GM12878 (cell line): ENCODE data around the gene CEACAM6. TPM values are rescaled to one million over a fixed set of nuclear protein-coding genes. Genes with fewer than 3 reads are reported as not detected.

Experiments used
- ATAC-seq: fragments of 200-7000 bp; cut with Tn5 transposase; 3 replicates; pipeline ENCODE4 v1.9.1; 2020; ENCODE audit warnings: mild to moderate bottlenecking, moderate library complexity
- BruUV-seq: library from RNA; stranded (reverse); fragments of 400-500 nt; replicated peaks from 2 replicates; lab custom pipeline; 2021; lab: Mats Ljungman, UMichigan
- CTCF ChIA-PET: fragments of 300-600 bp; sonication (Branson Sonifier 250); formaldehyde crosslinking; extraction: SDS; loops from one replicate; lab custom pipeline; 2021; ENCODE audit warnings: inconsistent platforms; lab: Yijun Ruan, JAX
- POLR2A ChIA-PET: fragments of 350-600 bp; formaldehyde crosslinking; extraction: SDS; loops from one replicate; lab custom pipeline; 2021; ENCODE audit warnings: inconsistent platforms; lab: Charles Lee
- RAD21 ChIA-PET: fragments of 300-600 bp; sonication (Branson Sonifier 250); formaldehyde crosslinking; loops from one replicate; lab custom pipeline; 2023; ENCODE audit warnings: antibody characterized with exemption; ENCODE audit not compliant: unreplicated experiment; lab: Charles Lee
- SMC1A ChIA-PET: fragments of 300-600 bp; sonication (Branson Sonifier 250); formaldehyde crosslinking; loops from one replicate; lab custom pipeline; 2023; ENCODE audit not compliant: unreplicated experiment, uncharacterized antibody; lab: Charles Lee
- DNase-seq: peaks from one replicate; pipeline ENCODE4 v3.0.0-alpha.2; 2011; ENCODE audit warnings: low read depth, low spot score
- FAIRE-seq: peaks from 3 replicates; lab custom pipeline; 2011; peaks lifted over from hg19 to GRCh38; lab: Jason Lieb, UNC
- H2AFZ ChIP-seq: 2 replicates; pipeline ENCODE4 v1.6.0; 2011; ENCODE audit warnings: low read depth, low read length, control low read depth; ENCODE audit not compliant: control insufficient read depth
- H3K27ac ChIP-seq: 2 replicates; pipeline ENCODE4 v1.5.1; 2011; ENCODE audit warnings: control low read depth; ENCODE audit not compliant: control insufficient read depth, insufficient read depth
- H3K27me3 ChIP-seq, 2 experiments: replicated peaks in 1 of 2; 2 replicates each; pipeline versions ENCODE4 v1.6.0 to v1.6.1; 2011; ENCODE audit warnings: low read length in 1 of 2; ENCODE audit not compliant: control insufficient read depth in 2 of 2, insufficient read depth in 2 of 2
- H3K36me3 ChIP-seq, 2 experiments: 2 replicates each; pipeline ENCODE4 v1.5.1; 2011; ENCODE audit warnings: low read length in 1 of 2; ENCODE audit not compliant: control insufficient read depth in 2 of 2, insufficient read depth in 2 of 2
- H3K4me1 ChIP-seq: 2 replicates; pipeline ENCODE4 v1.6.1; 2011; ENCODE audit warnings: mild to moderate bottlenecking, low read length, moderate library complexity, mixed read lengths; ENCODE audit not compliant: control insufficient read depth, insufficient read depth
- H3K4me2 ChIP-seq: 2 replicates; pipeline ENCODE4 v1.6.0; 2011; ENCODE audit warnings: control low read depth; ENCODE audit not compliant: control insufficient read depth, insufficient read depth
- H3K4me3 ChIP-seq: fragments of 200-600 bp; sonication (generic); 2 replicates; pipeline ENCODE4 v1.5.1; 2016
- H3K79me2 ChIP-seq: 2 replicates; pipeline ENCODE4 v1.6.0; 2011; ENCODE audit warnings: low read length; ENCODE audit not compliant: control insufficient read depth, insufficient read depth
- H3K9ac ChIP-seq: 2 replicates; pipeline ENCODE4 v1.8.0; 2011; ENCODE audit warnings: low read length, control low read depth, mixed read lengths; ENCODE audit not compliant: control insufficient read depth, insufficient read depth
- H3K9me3 ChIP-seq: replicated peaks from 3 replicates; pipeline ENCODE4 v1.5.1; 2011; ENCODE audit warnings: mild to moderate bottlenecking, low read length; ENCODE audit not compliant: control insufficient read depth, insufficient read depth
- H4K20me1 ChIP-seq: 2 replicates; pipeline ENCODE4 v1.6.0; 2011; ENCODE audit not compliant: control insufficient read depth, insufficient read depth
- EGR1 ChIP-seq, 2 experiments: IDR thresholded peaks; 1 replicate in 1 of 2; 2 replicates in 1 of 2; pipeline ENCODE4 v1.6.1; 2011 to 2012; ENCODE audit warnings: low read depth in 2 of 2, low read length in 2 of 2, borderline replicate concordance in 1 of 2, mild to moderate bottlenecking in 1 of 2, moderate library complexity in 1 of 2
- ESRRA ChIP-seq: IDR thresholded peaks from 2 replicates; pipeline ENCODE4 v1.6.1; 2012; ENCODE audit warnings: mild to moderate bottlenecking, low read length, improper control_type of control experiment
- FOXK2 ChIP-seq: fragments of 450-650 bp; IDR thresholded peaks from 2 replicates; pipeline ENCODE4 v1.6.1; 2017; ENCODE audit warnings: mild to moderate bottlenecking, moderate library complexity
- MTA3 ChIP-seq: IDR thresholded peaks from 2 replicates; pipeline ENCODE4 v1.6.1; 2012; ENCODE audit warnings: low read length, inconsistent platforms, borderline replicate concordance
- NBN ChIP-seq: fragments of 450-650 bp; IDR thresholded peaks from 2 replicates; pipeline ENCODE4 v1.6.1; 2016
- RUNX3 ChIP-seq: IDR thresholded peaks from 2 replicates; pipeline ENCODE4 v1.6.1; 2012; ENCODE audit warnings: low read length, inconsistent platforms
- SP1 ChIP-seq: IDR thresholded peaks from one replicate; pipeline ENCODE4 v1.6.1; 2011; ENCODE audit warnings: low read depth, low read length
- STAT3 ChIP-seq: IDR thresholded peaks from 2 replicates; pipeline ENCODE4 v1.6.1; 2011; ENCODE audit warnings: low read depth, low read length, improper control_type of control experiment
- WGBS: methylation state at CpG from one replicate; pipeline ENCODE4 v1.1.6; 2016; ENCODE audit warnings: low lambda C conversion rate; ENCODE audit not compliant: insufficient replicate concordance, insufficient coverage; ENCODE audit errors: missing lambda C conversion rate; 5-methylcytosine and 5-hydroxymethylcytosine counted together
- in situ Hi-C: fragments of 300-500 bp; cut with MboI; formaldehyde crosslinking; loops from 9 replicates; pipeline ENCODE4 v1.14.3; 2018; ENCODE audit warnings: mixed read lengths
- intact Hi-C: fragments of 100-400 bp; cut with micrococcal nuclease; formaldehyde crosslinking; loops from one replicate; pipeline ENCODE4 v1.14.2; 2022; ENCODE audit not compliant: unreplicated experiment
- polyA plus RNA-seq, 11 experiments: library from polyadenylated mRNA; depleted of rRNA in 4 of 11; unstranded in 6 of 11; stranded (reverse) in 5 of 11; fragments of >200 nt; fragmentation: Nextera tagmentation in 4 of 11; fragmentation: Illumina TruSeq in 1 of 11; extraction: Ambion mirVana in 4 of 11; extraction: Trizol in 1 of 11; gene quantifications; 1 replicate in 1 of 11; 2 replicates in 10 of 11; pipeline versions ENCODE4 v1.2.1 to v1.2.3, GENCODE V29; 2011 to 2016; ENCODE audit warnings: inconsistent platforms in 2 of 11, missing spikeins in 2 of 11, low read depth in 1 of 11
- total RNA-seq, 4 experiments: library from RNA; depleted of rRNA in 3 of 4; stranded (reverse); fragments of >200 nt in 3 of 4; fragmentation: Illumina TruSeq in 1 of 4; extraction: Trizol in 1 of 4; gene quantifications; 2 replicates each; pipeline versions ENCODE4 v1.2.1 to v1.2.3, GENCODE V29; 2013 to 2021

The CEACAM6 gene
- total and polyA plus RNA-seq, 10 of the 15 experiments (the other 5 are each of a cell fraction or from before 2014, with no cell fraction given): 0.26 TPM; not detected in 9

- intact Hi-C loops: no loop called here
These were observed 20.2 kb upstream of the CEACAM6 start for GRCh38 chr19:41735071-41735600.

GRCh38 chr19:41739361-41739760 is 16.0 kb upstream of the CEACAM6 start:
- in situ Hi-C loops (no loop called here), intact Hi-C loops (no loop called here)
- ChIA-PET POLR2A (no interaction called here), CTCF (interaction anchor here (0.6 to 2.3 kb wide), 3 partner anchors 14 to 1344 kb away, joined by 3 to 17 read pairs (median 3); no protein-coding TSS in a partner anchor), SMC1A (no interaction called here), RAD21 (no interaction called here)
- Histone ChIP-seq H3K27me3 (no peaks in the 10 kb centered on the region; a peak in 1 of 4 replicates), H3K79me2 (no peaks in the 10 kb centered on the region), H4K20me1 (no peaks in the 10 kb centered on the region), H2AFZ (no peak overlapping the region), H3K4me1 (no peaks in the 10 kb centered on the region), H3K4me3 (no peak overlapping the region), H3K9me3 (no peaks in the 10 kb centered on the region), H3K36me3 (no peaks in the 10 kb centered on the region), H3K9ac (no peak overlapping the region), H3K27ac (no peak overlapping the region), H3K4me2 (no peak overlapping the region)
- no TSS peak for BruUV-seq
- 0% methylated on average over 3 of the region's 3 CpGs for WGBS
- no peak for DNase-seq
- no peak for ATAC-seq
- FAIRE-seq: no peak
- TF ChIP-seq NBN: no peak
- no peak for TF ChIP-seq EGR1 (IDR thresholded peaks at IDR 0.05; ENCODE audit: borderline replicate concordance in 1 of 2, low read depth in 2 of 2, low read length in 2 of 2)
- no peak for TF ChIP-seq FOXK2

More at GRCh38 chr19:41735071-41735600, 20.2 kb upstream of the CEACAM6 start:
- TF ChIP-seq ESRRA (no peak), RUNX3 (no peak), SP1 (no peak), MTA3 (no peak), STAT3 (no peak)
- Histone ChIP-seq H3K9me3 (no peaks in the 10 kb centered on the region), H3K4me3 (no peak overlapping the region), H3K79me2 (no peaks in the 10 kb centered on the region), H2AFZ (no peak overlapping the region), H3K27ac (no peak overlapping the region), H3K9ac (no peak overlapping the region), H3K27me3 (no peaks in the 10 kb centered on the region; a peak in 2 of 4 replicates), H3K4me2 (no peak overlapping the region), H3K36me3 (no peaks in the 10 kb centered on the region), H4K20me1 (no peaks in the 10 kb centered on the region), H3K4me1 (no peaks in the 10 kb centered on the region)
- 3% methylated on average over 3 of the region's 5 CpGs for WGBS
- SMC1A ChIA-PET: no interaction called here
- no TSS peak for BruUV-seq
- in situ Hi-C loops: no loop called here
- FAIRE-seq: no peak
- CTCF ChIA-PET: interaction anchor here (1.4 kb wide), 1 partner anchor 94 kb away, joined by 3 read pairs; no protein-coding TSS in a partner anchor
- DNase-seq: no peak
- no peak for ATAC-seq
- POLR2A ChIA-PET: no interaction called here
- RAD21 ChIA-PET: no interaction called here
